K562 (cell line): ENCODE measurements around the gene ST6GALNAC6. TPM values are rescaled to one million over a fixed set of nuclear protein-coding genes. Genes with fewer than 3 reads are reported as not detected.

Source experiments
- CGGBP1 ChIP-seq: fragments of 250-450 bp; sonication (Bioruptor Pico); IDR thresholded peaks from 2 replicates; pipeline ENCODE4 v1.9.0; 2021; ENCODE audit warnings: mild to moderate bottlenecking
- ILK ChIP-seq: fragments of 450-650 bp; IDR thresholded peaks from 2 replicates; pipeline ENCODE4 v1.6.1; 2016; ENCODE audit warnings: missing genetic modification characterization, low read depth, mild to moderate bottlenecking, missing compliant biosample characterization, moderate library complexity, borderline replicate concordance
- KAT8 ChIP-seq: fragments of 450-650 bp; IDR thresholded peaks from 2 replicates; pipeline ENCODE4 v1.6.1; 2016; ENCODE audit warnings: low read depth, mild to moderate bottlenecking
- MCM2 ChIP-seq: fragments of 450-650 bp; IDR thresholded peaks from 2 replicates; pipeline ENCODE4 v1.6.1; 2017; ENCODE audit warnings: low read depth, mild to moderate bottlenecking
- NFE2L1 ChIP-seq: fragments of 450-650 bp; IDR thresholded peaks from 2 replicates; pipeline ENCODE4 v1.6.1; 2016; ENCODE audit warnings: missing genetic modification characterization, low read depth, mild to moderate bottlenecking, missing compliant biosample characterization, moderate library complexity, borderline replicate concordance
- SIX5 ChIP-seq, 2 experiments: IDR thresholded peaks; 2 replicates each; pipeline ENCODE4 v1.6.1; 2011; ENCODE audit warnings: low read length in 2 of 2, borderline replicate concordance in 1 of 2, low read depth in 1 of 2, mild to moderate bottlenecking in 1 of 2, moderate library complexity in 1 of 2; ENCODE audit not compliant: insufficient read depth in 1 of 2
- SRSF9 ChIP-seq: fragments of 200-400 bp; formaldehyde crosslinking; IDR thresholded peaks from 2 replicates; pipeline ENCODE4 v1.6.1; 2017; ENCODE audit warnings: low read depth, low read length, borderline replicate concordance
- ZNF133 ChIP-seq: fragments of 250-450 bp; sonication (Bioruptor Pico); IDR thresholded peaks from 2 replicates; pipeline ENCODE4 v1.4.0; 2020; ENCODE audit warnings: mild to moderate bottlenecking
- ZNF263 ChIP-seq: sonication (generic); formaldehyde crosslinking; IDR thresholded peaks from 2 replicates; pipeline ENCODE4 v1.8.0; 2022; ENCODE audit warnings: mild to moderate bottlenecking, missing genetic modification reagents, borderline replicate concordance
- ZNF764 ChIP-seq: fragments of 250-450 bp; sonication (Bioruptor Pico); IDR thresholded peaks from 2 replicates; pipeline ENCODE4 v1.4.0; 2020; ENCODE audit warnings: low read depth, mild to moderate bottlenecking, moderate library complexity
- polyA plus RNA-seq, 8 experiments: library from polyadenylated mRNA; depleted of rRNA in 4 of 8; stranded (reverse) in 5 of 8; unstranded in 3 of 8; fragments of >200 nt; fragmentation: Nextera tagmentation in 2 of 8; fragmentation: Illumina TruSeq in 1 of 8; extraction: Ambion mirVana in 2 of 8; extraction: Trizol in 1 of 8; gene quantifications; 2 replicates each; pipeline versions ENCODE4 v1.2.1 to v1.2.3, GENCODE V29; 2011 to 2014; ENCODE audit warnings: inconsistent platforms in 1 of 8, missing spikeins in 1 of 8
- total RNA-seq, 7 experiments: library from RNA; depleted of rRNA in 6 of 7; stranded (reverse); fragments of >200 nt in 6 of 7; fragmentation: Illumina TruSeq in 2 of 7; extraction: Trizol in 2 of 7; gene quantifications; 2 replicates each; pipeline versions ENCODE4 v1.2.1 to v1.2.3, GENCODE V29; 2011 to 2021; ENCODE audit warnings: low replicate concordance in 1 of 7
- TF ChIP-seq, protein P1 (sequence below): fragments of 450-650 bp; IDR thresholded peaks from 2 replicates; pipeline ENCODE4 v1.6.1; 2016; ENCODE audit warnings: low read depth
- TF ChIP-seq, protein P2 (sequence below): sonication (generic); formaldehyde crosslinking; IDR thresholded peaks from 2 replicates; pipeline ENCODE4 v1.8.1; 2022; ENCODE audit warnings: missing genetic modification reagents
- TF ChIP-seq, protein P3 (sequence below): IDR thresholded peaks from 3 replicates; pipeline ENCODE4 v1.6.1; 2011; ENCODE audit warnings: borderline replicate concordance, mild to moderate bottlenecking; ENCODE audit not compliant: insufficient read length, insufficient read depth
- TF ChIP-seq, protein P4 (sequence below): sonication (generic); formaldehyde crosslinking; IDR thresholded peaks from 2 replicates; pipeline ENCODE4 v1.9.0; 2022; ENCODE audit warnings: mild to moderate bottlenecking, missing genetic modification reagents

Gene ST6GALNAC6
- total and polyA plus RNA-seq, 9 of the 15 experiments (the other 6 are each of a cell fraction or from before 2014, with no cell fraction given), result 0.13 to 23.0 (median 14.5) TPM

DNA sequence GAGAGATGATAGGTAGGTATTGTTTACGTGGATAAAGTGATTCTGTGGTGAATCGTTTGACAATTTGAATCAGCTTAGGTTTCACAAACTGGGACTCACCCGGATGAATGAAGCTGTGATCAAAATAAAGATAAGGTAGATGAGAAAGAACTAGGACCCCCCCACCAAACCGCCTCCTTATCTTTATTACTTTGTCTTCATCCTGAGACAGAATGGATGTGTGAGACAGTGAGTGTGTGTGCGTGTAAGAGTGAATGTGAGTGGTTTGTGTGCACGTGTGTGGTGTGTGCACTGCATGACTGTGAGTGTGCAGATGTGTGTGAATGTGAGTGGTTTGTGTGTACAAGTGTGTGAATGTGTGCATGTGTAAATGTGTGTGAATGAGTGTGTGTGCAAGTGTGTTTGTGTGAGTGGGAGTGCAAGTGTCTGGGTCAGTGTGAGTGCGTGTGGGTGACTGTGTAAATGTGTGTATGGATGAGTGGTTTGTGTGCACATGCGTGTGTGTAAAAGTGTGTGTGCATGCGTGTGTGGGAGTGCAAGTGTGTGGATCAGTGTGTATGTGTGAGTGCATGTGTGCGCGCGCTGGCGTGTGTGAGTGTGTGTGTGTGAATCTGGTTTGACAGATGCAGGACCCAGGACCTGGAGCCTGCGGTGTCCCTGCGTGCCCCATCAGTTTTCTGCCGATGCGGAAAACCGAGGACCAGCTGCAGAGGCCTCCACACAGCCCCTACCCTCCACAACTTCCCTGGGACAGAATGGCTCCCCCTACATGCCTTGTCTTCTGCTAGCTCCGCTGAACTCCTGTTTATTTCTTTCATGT, 33.5 kb downstream of the ST6GALNAC6 start (continued):
- no peak for TF ChIP-seq ZNF263 (CRISPR knock-in tag)
- no peak for TF ChIP-seq SRSF9
- TF ChIP-seq, protein P1, sequence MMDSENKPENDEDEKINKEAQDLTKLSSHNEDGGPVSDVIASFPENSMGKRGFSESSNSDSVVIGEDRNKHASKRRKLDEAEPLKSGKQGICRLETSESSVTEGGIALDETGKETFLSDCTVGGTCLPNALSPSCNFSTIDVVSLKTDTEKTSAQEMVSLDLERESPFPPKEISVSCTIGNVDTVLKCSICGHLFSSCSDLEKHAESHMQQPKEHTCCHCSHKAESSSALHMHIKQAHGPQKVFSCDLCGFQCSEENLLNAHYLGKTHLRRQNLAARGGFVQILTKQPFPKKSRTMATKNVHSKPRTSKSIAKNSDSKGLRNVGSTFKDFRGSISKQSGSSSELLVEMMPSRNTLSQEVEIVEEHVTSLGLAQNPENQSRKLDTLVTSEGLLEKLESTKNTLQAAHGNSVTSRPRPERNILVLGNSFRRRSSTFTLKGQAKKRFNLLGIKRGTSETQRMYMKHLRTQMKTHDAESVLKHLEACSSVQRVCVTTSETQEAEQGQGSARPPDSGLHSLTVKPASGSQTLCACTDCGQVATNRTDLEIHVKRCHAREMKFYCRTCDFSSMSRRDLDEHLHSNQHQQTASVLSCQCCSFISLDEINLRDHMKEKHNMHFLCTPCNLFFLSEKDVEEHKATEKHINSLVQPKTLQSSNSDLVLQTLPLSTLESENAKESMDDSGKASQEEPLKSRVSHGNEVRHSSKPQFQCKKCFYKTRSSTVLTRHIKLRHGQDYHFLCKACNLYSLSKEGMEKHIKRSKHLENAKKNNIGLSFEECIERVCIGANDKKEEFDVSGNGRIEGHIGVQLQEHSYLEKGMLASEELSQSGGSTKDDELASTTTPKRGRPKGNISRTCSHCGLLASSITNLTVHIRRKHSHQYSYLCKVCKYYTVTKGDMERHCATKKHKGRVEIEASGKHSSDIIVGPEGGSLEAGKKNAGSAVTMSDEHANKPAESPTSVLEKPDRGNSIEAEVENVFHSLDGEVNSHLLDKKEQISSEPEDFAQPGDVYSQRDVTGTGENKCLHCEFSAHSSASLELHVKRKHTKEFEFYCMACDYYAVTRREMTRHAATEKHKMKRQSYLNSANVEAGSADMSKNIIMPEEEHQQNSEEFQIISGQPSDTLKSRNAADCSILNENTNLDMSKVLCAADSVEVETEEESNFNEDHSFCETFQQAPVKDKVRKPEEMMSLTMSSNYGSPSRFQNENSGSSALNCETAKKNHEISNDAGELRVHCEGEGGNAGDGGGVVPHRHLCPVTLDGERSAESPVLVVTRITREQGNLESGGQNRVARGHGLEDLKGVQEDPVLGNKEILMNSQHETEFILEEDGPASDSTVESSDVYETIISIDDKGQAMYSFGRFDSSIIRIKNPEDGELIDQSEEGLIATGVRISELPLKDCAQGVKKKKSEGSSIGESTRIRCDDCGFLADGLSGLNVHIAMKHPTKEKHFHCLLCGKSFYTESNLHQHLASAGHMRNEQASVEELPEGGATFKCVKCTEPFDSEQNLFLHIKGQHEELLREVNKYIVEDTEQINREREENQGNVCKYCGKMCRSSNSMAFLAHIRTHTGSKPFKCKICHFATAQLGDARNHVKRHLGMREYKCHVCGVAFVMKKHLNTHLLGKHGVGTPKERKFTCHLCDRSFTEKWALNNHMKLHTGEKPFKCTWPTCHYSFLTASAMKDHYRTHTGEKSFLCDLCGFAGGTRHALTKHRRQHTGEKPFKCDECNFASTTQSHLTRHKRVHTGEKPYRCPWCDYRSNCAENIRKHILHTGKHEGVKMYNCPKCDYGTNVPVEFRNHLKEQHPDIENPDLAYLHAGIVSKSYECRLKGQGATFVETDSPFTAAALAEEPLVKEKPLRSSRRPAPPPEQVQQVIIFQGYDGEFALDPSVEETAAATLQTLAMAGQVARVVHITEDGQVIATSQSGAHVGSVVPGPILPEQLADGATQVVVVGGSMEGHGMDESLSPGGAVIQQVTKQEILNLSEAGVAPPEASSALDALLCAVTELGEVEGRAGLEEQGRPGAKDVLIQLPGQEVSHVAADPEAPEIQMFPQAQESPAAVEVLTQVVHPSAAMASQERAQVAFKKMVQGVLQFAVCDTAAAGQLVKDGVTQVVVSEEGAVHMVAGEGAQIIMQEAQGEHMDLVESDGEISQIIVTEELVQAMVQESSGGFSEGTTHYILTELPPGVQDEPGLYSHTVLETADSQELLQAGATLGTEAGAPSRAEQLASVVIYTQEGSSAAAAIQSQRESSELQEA, result no peak; the same call in 1 of the 2 replicates
- TF ChIP-seq, protein P2, sequence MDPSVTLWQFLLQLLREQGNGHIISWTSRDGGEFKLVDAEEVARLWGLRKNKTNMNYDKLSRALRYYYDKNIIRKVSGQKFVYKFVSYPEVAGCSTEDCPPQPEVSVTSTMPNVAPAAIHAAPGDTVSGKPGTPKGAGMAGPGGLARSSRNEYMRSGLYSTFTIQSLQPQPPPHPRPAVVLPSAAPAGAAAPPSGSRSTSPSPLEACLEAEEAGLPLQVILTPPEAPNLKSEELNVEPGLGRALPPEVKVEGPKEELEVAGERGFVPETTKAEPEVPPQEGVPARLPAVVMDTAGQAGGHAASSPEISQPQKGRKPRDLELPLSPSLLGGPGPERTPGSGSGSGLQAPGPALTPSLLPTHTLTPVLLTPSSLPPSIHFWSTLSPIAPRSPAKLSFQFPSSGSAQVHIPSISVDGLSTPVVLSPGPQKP (CRISPR knock-in tag), result no peak
- TF ChIP-seq SIX5 (IDR thresholded peaks at IDR 0.05; ENCODE audit: borderline replicate concordance in 1 of 2, insufficient read depth in 1 of 2, low read depth in 1 of 2, low read length in 2 of 2), result no peak
- no peak for TF ChIP-seq MCM2
- no peak for TF ChIP-seq ZNF133 (CRISPR knock-in tag)
- no peak for TF ChIP-seq KAT8
- TF ChIP-seq ZNF764, result no peak
- TF ChIP-seq, protein P3, sequence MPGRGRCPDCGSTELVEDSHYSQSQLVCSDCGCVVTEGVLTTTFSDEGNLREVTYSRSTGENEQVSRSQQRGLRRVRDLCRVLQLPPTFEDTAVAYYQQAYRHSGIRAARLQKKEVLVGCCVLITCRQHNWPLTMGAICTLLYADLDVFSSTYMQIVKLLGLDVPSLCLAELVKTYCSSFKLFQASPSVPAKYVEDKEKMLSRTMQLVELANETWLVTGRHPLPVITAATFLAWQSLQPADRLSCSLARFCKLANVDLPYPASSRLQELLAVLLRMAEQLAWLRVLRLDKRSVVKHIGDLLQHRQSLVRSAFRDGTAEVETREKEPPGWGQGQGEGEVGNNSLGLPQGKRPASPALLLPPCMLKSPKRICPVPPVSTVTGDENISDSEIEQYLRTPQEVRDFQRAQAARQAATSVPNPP, result no peak
- TF ChIP-seq, protein P4, sequence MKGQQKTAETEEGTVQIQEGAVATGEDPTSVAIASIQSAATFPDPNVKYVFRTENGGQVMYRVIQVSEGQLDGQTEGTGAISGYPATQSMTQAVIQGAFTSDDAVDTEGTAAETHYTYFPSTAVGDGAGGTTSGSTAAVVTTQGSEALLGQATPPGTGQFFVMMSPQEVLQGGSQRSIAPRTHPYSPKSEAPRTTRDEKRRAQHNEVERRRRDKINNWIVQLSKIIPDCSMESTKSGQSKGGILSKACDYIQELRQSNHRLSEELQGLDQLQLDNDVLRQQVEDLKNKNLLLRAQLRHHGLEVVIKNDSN (CRISPR knock-in tag), result no peak
- TF ChIP-seq ILK, result no peak
- TF ChIP-seq NFE2L1, result no peak
- TF ChIP-seq CGGBP1, result no peak
